H1 (cell line): ENCODE data around the gene CHRNG. TPM values are rescaled to one million over a fixed set of nuclear protein-coding genes. Genes with fewer than 3 reads are reported as not detected.

Experiments used
- ATF2 ChIP-seq: IDR thresholded peaks from 2 replicates; pipeline ENCODE4 v1.6.1; 2012; ENCODE audit warnings: low read length, inconsistent platforms
- BACH1 ChIP-seq: IDR thresholded peaks from 2 replicates; pipeline ENCODE4 v1.6.1; 2012; ENCODE audit warnings: low read length, improper control_type of control experiment
- CTBP2 ChIP-seq: IDR thresholded peaks from 2 replicates; pipeline ENCODE4 v1.7.0; 2011; ENCODE audit warnings: borderline replicate concordance, mild to moderate bottlenecking, moderate library complexity, mixed read lengths, low read length; ENCODE audit not compliant: insufficient read depth, insufficient read length
- TBP ChIP-seq: IDR thresholded peaks from 2 replicates; pipeline ENCODE4 v1.6.1; 2011; ENCODE audit warnings: low read depth, low read length, improper control_type of control experiment
- USF2 ChIP-seq: IDR thresholded peaks from 2 replicates; pipeline ENCODE4 v1.6.1; 2011; ENCODE audit warnings: low read length, improper control_type of control experiment
- ZNF274 ChIP-seq: IDR thresholded peaks from 2 replicates; pipeline ENCODE4 v1.7.0; 2012; ENCODE audit warnings: low read length, borderline replicate concordance; ENCODE audit errors: extremely low read depth
- polyA plus RNA-seq, 7 experiments: library from polyadenylated mRNA; depleted of rRNA in 3 of 7; stranded (reverse) in 5 of 7; unstranded in 2 of 7; fragments of >200 nt in 5 of 7; fragments of 200-250 nt in 2 of 7; gene quantifications; 1 replicate in 5 of 7; 2 replicates in 1 of 7; 4 replicates in 1 of 7; pipeline versions ENCODE4 v1.2.1 to v1.2.3, GENCODE V29; 2011 to 2013; ENCODE audit warnings: missing spikeins in 2 of 7, mixed read lengths in 2 of 7
- total RNA-seq: library from RNA; stranded (reverse); fragmentation: NEBNext Ultra II Directional; extraction: Animal tissue kit (Norgen Biotek cat#: 25700); gene quantifications from 2 replicates; pipeline ENCODE4 v1.2.1, GENCODE V29; 2021

The CHRNG gene
- total and polyA plus RNA-seq, 2 of the 8 experiments (the other 6 are each of a cell fraction or from before 2014, with no cell fraction given): 0.05 TPM; not detected in 1

- TF ChIP-seq ATF2 (no peak), TBP (no peak), ZNF274 (no peak), BACH1 (no peak), USF2 (no peak), CTBP2 (no peak)
Observed at GRCh38 chr2:232523402-232523681, 16.1 kb upstream of the CHRNG start (continued).
